Spleen (tissue), 11 donors: ENCODE measurements around the gene ATG7. TPM values are rescaled to one million over a fixed set of nuclear protein-coding genes. Genes with fewer than 3 reads are reported as not detected.

Experiments used
- DNase-seq: peaks from one replicate; pipeline ENCODE4 v3.0.0-alpha.2; 2020
- H3K27ac ChIP-seq, 8 donors: fragments of 200-600 bp; sonication (generic) in 7 of 8; 1 replicate in 4 of 8; 2 replicates in 4 of 8; pipeline versions ENCODE4 v1.5.0 to v1.8.0; 2016 to 2021; ENCODE audit warnings: inconsistent platforms in 4 of 8, mild to moderate bottlenecking in 4 of 8, moderate library complexity in 1 of 8
- H3K27me3 ChIP-seq, 7 donors: fragments of 200-600 bp; sonication (generic) in 6 of 7; replicated peaks in 1 of 7; 1 replicate in 4 of 7; 2 replicates in 3 of 7; pipeline versions ENCODE4 v1.5.0 to v1.8.0; 2016 to 2021; ENCODE audit warnings: inconsistent platforms in 3 of 7, mild to moderate bottlenecking in 1 of 7
- H3K36me3 ChIP-seq, 6 donors: fragments of 200-600 bp; sonication (generic) in 5 of 6; 1 replicate in 4 of 6; 2 replicates in 2 of 6; pipeline versions ENCODE4 v1.5.0 to v1.8.0; 2016 to 2021; ENCODE audit warnings: inconsistent platforms in 2 of 6
- H3K4me1 ChIP-seq, 6 donors: fragments of 200-600 bp; sonication (generic) in 5 of 6; 1 replicate in 3 of 6; 2 replicates in 3 of 6; pipeline versions ENCODE4 v1.5.0 to v1.8.0; 2016 to 2021; ENCODE audit warnings: inconsistent platforms in 3 of 6
- H3K4me3 ChIP-seq, 8 donors: fragments of 200-600 bp; sonication (generic) in 7 of 8; 1 replicate in 4 of 8; 2 replicates in 4 of 8; pipeline versions ENCODE4 v1.5.0 to v1.8.0; 2016 to 2021; ENCODE audit warnings: inconsistent platforms in 4 of 8, mild to moderate bottlenecking in 4 of 8, moderate library complexity in 2 of 8
- H3K9me3 ChIP-seq, 8 donors: fragments of 200-600 bp; sonication (generic) in 7 of 8; 1 replicate in 4 of 8; 2 replicates in 4 of 8; pipeline versions ENCODE4 v1.5.0 to v1.8.0; 2016 to 2021; ENCODE audit warnings: inconsistent platforms in 4 of 8
- CTCF ChIP-seq, 11 experiments: fragments of 200-600 bp in 7 of 11; fragments of 450-650 bp in 4 of 11; sonication (generic) in 4 of 11; IDR thresholded peaks in 8 of 11; conservative IDR thresholded peaks in 3 of 11; 1 replicate in 7 of 11; 2 replicates in 4 of 11; pipeline versions ENCODE4 v1.4.0 to v1.8.0; 2016 to 2021; ENCODE audit warnings: antibody characterized with exemption in 11 of 11, inconsistent platforms in 4 of 11, mild to moderate bottlenecking in 1 of 11
- POLR2A ChIP-seq, 3 donors: fragments of 450-650 bp; IDR thresholded peaks; one replicate each; pipeline ENCODE4 v1.5.1; 2017; ENCODE audit warnings: antibody characterized with exemption in 3 of 3, mild to moderate bottlenecking in 1 of 3
- POLR2AphosphoS5 ChIP-seq, 3 donors: sonication (generic); formaldehyde crosslinking; IDR thresholded peaks; one replicate each; pipeline ENCODE4 v1.5.1; 2017; ENCODE audit warnings: antibody characterized with exemption in 3 of 3
- WGBS, 5 donors: extraction: QIAGEN DNeasy Blood & Tissue Kit in 3 of 5; methylation state at CpG; one replicate each; pipeline versions ENCODE4 v1.1.5 to v1.1.7; 2013 to 2018; 5-methylcytosine and 5-hydroxymethylcytosine counted together
- intact Hi-C: fragments of 100-400 bp; cut with DNase I; formaldehyde crosslinking; loops from one replicate; pipeline ENCODE4 v1.15.0; 2023; ENCODE audit warnings: low total_unique reads
- polyA plus RNA-seq, 3 donors: library from polyadenylated mRNA; stranded (reverse); fragments of 200-250 nt; gene quantifications; one replicate each; pipeline ENCODE4 v1.2.1, GENCODE V29; 2013
- total RNA-seq, 7 donors: library from RNA; depleted of rRNA in 3 of 7; stranded (reverse); fragments of >200 nt in 3 of 7; fragmentation: NEBNext Ultra II Directional in 4 of 7; extraction: Animal tissue kit (Norgen Biotek cat#: 25700) in 4 of 7; gene quantifications; one replicate each; pipeline versions ENCODE4 v1.1.0 to v1.2.1, GENCODE V29; 2016 to 2021
- donor health status: healthy with polysubstance abuse.
- donor health status: DM: no; HTN: no; CAD: no; lungs with moderate emphysema.
- donor health status: DM: no; HTN: no; CAD: no.
- donor health status: Bipolar disorder and iron deficiency.
- donor health status: healthy.
- donor health status: DM: no; HTN: no; CAD: no.
- donor health status: DM: yes; HTN: yes; CAD: no.

Gene ATG7
- total and polyA plus RNA-seq, 10 donors, result 7.5 to 114 (median 77.1) TPM

GRCh38 chr3:11560746-11561145 lies 288.5 kb downstream of the ATG7 start:
- WGBS, 5 donors, result 80 to 87% (median 84%) methylated on average over 12 of the region's 12 CpGs
- Histone ChIP-seq H3K4me3 (no peak overlapping the region), H3K9me3 (no peaks in the 10 kb centered on the region), H3K36me3 (peaks cover 0 to 100% (median 58%) of the 10 kb centered on the region in 6 donors), H3K27ac (peak overlapping the region in 4 of 8 donors; percentile 5 to 50 (median 20)), H3K27me3 (no peaks in the 10 kb centered on the region), H3K4me1 (peaks cover 0 to 61% (median 22%) of the 10 kb centered on the region in 6 donors)
- no peak for TF ChIP-seq POLR2A (IDR thresholded peaks at IDR 0.05)
- TF ChIP-seq POLR2AphosphoS5 (IDR thresholded peaks at IDR 0.05), result peak in 1 of 3 donors; percentile 8
- TF ChIP-seq CTCF (IDR thresholded peaks at IDR 0.05 in 8 of 11, conservative IDR thresholded peaks at IDR 0.05 in 3 of 11), result no peak
- intact Hi-C loops, result no loop called here
- no peak for DNase-seq

GRCh38 chr3:11562277-11562881 lies 290.2 kb downstream of the ATG7 start:
- peaks cover 0 to 100% (median 52%) of the 10 kb centered on the region in 6 donors for H3K36me3 ChIP-seq
- no peak overlapping the region for H3K4me3 ChIP-seq
- intact Hi-C loops, result no loop called here
- peak overlapping the region in 1 of 8 donors; percentile 3 for H3K27ac ChIP-seq
- H3K4me1 ChIP-seq, result peaks cover 0 to 47% (median 22%) of the 10 kb centered on the region in 6 donors
- DNase-seq, result peak; percentile 66
- H3K27me3 ChIP-seq, result no peaks in the 10 kb centered on the region
- TF ChIP-seq CTCF (IDR thresholded peaks at IDR 0.05 in 8 of 11, conservative IDR thresholded peaks at IDR 0.05 in 3 of 11), result no peak
- TF ChIP-seq POLR2A (IDR thresholded peaks at IDR 0.05), result no peak
- TF ChIP-seq POLR2AphosphoS5 (IDR thresholded peaks at IDR 0.05), result peak in 2 of 3 donors; percentile 24 to 60
- 79 to 92% (median 83%) methylated on average over 10 to 17 of the region's 17 CpGs for WGBS, 5 donors
- H3K9me3 ChIP-seq, result no peaks in the 10 kb centered on the region

GRCh38 chr3:11563159-11563864 lies 291.1 kb downstream of the ATG7 start:
- H3K4me1 ChIP-seq, result peaks cover 0 to 53% (median 25%) of the 10 kb centered on the region in 6 donors
- H3K27me3 ChIP-seq, result no peaks in the 10 kb centered on the region
- H3K36me3 ChIP-seq, result peaks cover 0 to 100% (median 46%) of the 10 kb centered on the region in 6 donors
- no peak overlapping the region for H3K27ac ChIP-seq
- intact Hi-C loops, result no loop called here
- H3K4me3 ChIP-seq, result no peak overlapping the region
- TF ChIP-seq POLR2A (IDR thresholded peaks at IDR 0.05) (no peak), POLR2AphosphoS5 (IDR thresholded peaks at IDR 0.05) (peak in 2 of 3 donors; percentile 8 to 45), CTCF (IDR thresholded peaks at IDR 0.05 in 8 of 11, conservative IDR thresholded peaks at IDR 0.05 in 3 of 11) (no peak)
- peak; percentile 61 for DNase-seq
- H3K9me3 ChIP-seq, result no peaks in the 10 kb centered on the region
- WGBS, 5 donors, result 90 to 96% (median 93%) methylated on average over 14 to 16 of the region's 16 CpGs

- intact Hi-C loops, result no loop called here
- H3K9me3 ChIP-seq, result no peaks in the 10 kb centered on the region
- no peak overlapping the region for H3K4me3 ChIP-seq
- WGBS, 5 donors, result 90 to 96% (median 95%) methylated on average over 7 of the region's 7 CpGs
- no peak overlapping the region for H3K27ac ChIP-seq
- peaks cover 0 to 58% (median 26%) of the 10 kb centered on the region in 6 donors for H3K4me1 ChIP-seq
- TF ChIP-seq CTCF (IDR thresholded peaks at IDR 0.05 in 8 of 11, conservative IDR thresholded peaks at IDR 0.05 in 3 of 11), result no peak
- no peak for TF ChIP-seq POLR2AphosphoS5 (IDR thresholded peaks at IDR 0.05)
- TF ChIP-seq POLR2A (IDR thresholded peaks at IDR 0.05), result no peak
- DNase-seq, result no peak
- no peaks in the 10 kb centered on the region for H3K27me3 ChIP-seq
- H3K36me3 ChIP-seq, result peaks cover 0 to 100% (median 41%) of the 10 kb centered on the region in 6 donors
Measured at GRCh38 chr3:11563865-11564185, 291.6 kb downstream of the ATG7 start.
